ENCODE measurements around the gene OPN1MW3. TPM values are rescaled to one million over a fixed set of nuclear protein-coding genes. Genes with fewer than 3 reads are reported as not detected.
"Not testable (repeated sequence)": the region's sequence is repeated elsewhere in the genome, so short reads cannot be mapped to it uniquely, and the experiment has no call there.

OPN1MW3 gene
- not detected in 2 replicates for total RNA-seq

DNA sequence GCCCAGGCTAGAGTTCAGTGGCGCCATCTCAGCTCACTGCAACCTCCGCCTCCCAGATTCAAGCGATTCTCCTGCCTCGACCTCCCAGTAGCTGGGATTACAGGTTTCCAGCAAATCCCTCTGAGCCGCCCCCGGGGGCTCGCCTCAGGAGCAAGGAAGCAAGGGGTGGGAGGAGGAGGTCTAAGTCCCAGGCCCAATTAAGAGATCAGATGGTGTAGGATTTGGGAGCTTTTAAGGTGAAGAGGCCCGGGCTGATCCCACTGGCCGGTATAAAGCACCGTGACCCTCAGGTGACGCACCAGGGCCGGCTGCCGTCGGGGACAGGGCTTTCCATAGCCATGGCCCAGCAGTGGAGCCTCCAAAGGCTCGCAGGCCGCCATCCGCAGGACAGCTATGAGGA lies at the start of gene OPN1MW3:
Gene OPN1MW3 (plus strand): TSS at position 301 of the 400 bp plus-strand sequence. CDS start 38 bp downstream, at position 339.
- H3K27ac Mint-ChIP-seq; H3K4me1 Mint-ChIP-seq; ATAC-seq (ENCODE audit: low read depth); CTCF ChIA-PET; POLR2A ChIA-PET; H3K27me3 Mint-ChIP-seq; intact Hi-C loops (cut with micrococcal nuclease); H3K36me3 Mint-ChIP-seq (ENCODE audit: low read depth); H3K4me3 Mint-ChIP-seq; DNase-seq; H3K9me3 Mint-ChIP-seq: not testable (repeated sequence)

DNA sequence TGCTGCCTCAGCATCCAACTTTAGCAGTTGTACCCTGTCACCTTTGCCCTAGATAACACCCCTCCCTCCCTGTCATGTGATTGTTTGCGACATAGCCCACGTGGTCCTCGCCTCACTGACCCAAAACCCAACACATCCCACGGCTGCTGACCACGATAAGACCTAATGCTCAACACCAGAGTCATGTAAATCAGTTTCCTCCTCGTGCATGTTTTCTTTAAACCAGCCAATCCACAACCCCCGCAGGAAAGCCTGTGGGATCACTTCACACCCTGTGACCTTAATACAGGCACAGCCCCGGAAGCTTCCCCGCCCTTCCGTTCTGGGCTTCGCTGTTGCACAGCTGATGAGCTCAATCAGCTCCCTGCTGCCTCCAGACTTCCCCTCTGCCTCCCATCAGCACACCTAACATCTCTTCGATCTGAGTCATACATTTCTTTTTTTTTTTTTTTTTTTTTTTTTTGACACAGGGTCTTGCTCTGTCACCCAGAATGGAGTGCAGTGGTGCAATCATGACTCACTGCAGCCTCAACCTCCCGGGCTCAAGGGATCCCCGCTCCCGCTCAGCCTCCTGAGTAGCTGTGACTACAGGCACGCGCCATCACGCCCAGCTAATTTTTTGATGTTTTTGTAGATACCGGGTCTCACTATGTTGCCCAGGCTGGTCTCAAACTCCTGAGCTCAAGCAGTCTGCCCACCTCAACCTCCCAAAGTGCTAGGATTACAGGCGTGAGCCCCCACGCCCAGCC lies 47.5 kb upstream of the OPN1MW3 start:
- H3K9me3 Mint-ChIP-seq; H3K4me3 Mint-ChIP-seq; intact Hi-C loops (cut with micrococcal nuclease); H3K4me1 Mint-ChIP-seq; DNase-seq; H3K36me3 Mint-ChIP-seq (ENCODE audit: low read depth); H3K27me3 Mint-ChIP-seq; H3K27ac Mint-ChIP-seq; CTCF ChIA-PET: not testable (repeated sequence)
- ATAC-seq (ENCODE audit: low read depth), result peak; percentile 89
- POLR2A ChIA-PET, result interaction anchor here (0.6 kb wide), 1 partner anchor 170 kb away, joined by 4 read pairs; no protein-coding TSS in a partner anchor

DNA sequence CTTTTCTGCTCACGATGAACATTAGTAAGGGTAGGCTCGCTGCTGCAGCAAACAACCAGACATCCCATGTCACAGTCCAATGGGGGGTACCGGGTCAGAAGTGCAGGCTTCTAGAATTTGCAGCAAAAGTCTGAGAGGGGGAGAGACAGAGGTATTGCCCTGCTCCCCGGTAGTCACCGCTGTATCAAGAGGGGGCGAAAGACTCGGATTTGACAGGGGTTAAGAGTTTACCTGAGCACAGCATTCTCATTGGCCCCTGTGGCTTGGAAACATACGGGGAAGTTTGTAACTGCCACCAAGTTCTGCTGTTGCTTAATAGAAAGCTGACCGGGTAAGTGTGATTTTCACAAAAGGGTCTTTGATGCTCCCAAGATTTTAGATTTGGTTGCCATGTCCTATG lies 46.3 kb upstream of the OPN1MW3 start:
- H3K9me3 Mint-ChIP-seq; H3K27ac Mint-ChIP-seq; H3K4me3 Mint-ChIP-seq; intact Hi-C loops (cut with micrococcal nuclease); H3K36me3 Mint-ChIP-seq (ENCODE audit: low read depth); CTCF ChIA-PET; H3K4me1 Mint-ChIP-seq; H3K27me3 Mint-ChIP-seq; DNase-seq; POLR2A ChIA-PET; ATAC-seq (ENCODE audit: low read depth): not testable (repeated sequence)

DNA sequence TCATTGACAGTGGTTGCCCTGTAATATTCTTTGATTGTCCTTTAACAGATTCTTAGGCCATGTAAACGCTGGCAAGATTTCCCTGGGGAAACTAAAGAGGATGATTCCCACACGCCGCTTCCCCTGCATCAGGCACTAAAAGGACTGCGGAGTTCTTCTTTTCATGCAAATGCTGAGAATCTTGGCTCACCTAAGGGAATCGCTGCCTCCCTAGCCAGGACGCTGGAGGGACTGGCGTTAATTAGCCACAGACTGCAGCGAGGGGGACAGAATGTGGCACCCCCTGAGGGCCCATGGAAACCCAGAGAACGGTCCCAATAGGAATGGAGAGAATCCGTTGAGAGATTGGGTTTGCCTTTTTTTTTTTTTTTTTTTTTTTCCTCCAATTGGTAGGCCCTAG lies 45.9 kb upstream of the OPN1MW3 start:
- ATAC-seq (ENCODE audit: low read depth); POLR2A ChIA-PET; intact Hi-C loops (cut with micrococcal nuclease); H3K36me3 Mint-ChIP-seq (ENCODE audit: low read depth); H3K9me3 Mint-ChIP-seq; H3K27me3 Mint-ChIP-seq; H3K4me1 Mint-ChIP-seq; H3K4me3 Mint-ChIP-seq; DNase-seq; CTCF ChIA-PET; H3K27ac Mint-ChIP-seq: not testable (repeated sequence)

DNA sequence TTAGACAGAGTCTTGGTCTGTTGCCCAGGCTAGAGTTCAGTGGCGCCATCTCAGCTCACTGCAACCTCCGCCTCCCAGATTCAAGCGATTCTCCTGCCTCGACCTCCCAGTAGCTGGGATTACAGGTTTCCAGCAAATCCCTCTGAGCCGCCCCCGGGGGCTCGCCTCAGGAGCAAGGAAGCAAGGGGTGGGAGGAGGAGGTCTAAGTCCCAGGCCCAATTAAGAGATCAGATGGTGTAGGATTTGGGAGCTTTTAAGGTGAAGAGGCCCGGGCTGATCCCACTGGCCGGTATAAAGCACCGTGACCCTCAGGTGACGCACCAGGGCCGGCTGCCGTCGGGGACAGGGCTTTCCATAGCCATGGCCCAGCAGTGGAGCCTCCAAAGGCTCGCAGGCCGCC lies 37.9 kb upstream of the OPN1MW3 start, which contains the start of gene OPN1MW2:
Gene OPN1MW2 (plus strand): TSS at position 301 of the 400 bp plus-strand sequence. CDS start 60 bp downstream, at position 361.
- H3K27me3 Mint-ChIP-seq; H3K4me3 Mint-ChIP-seq; DNase-seq; CTCF ChIA-PET; H3K36me3 Mint-ChIP-seq (ENCODE audit: low read depth); intact Hi-C loops (cut with micrococcal nuclease); ATAC-seq (ENCODE audit: low read depth); H3K4me1 Mint-ChIP-seq; H3K9me3 Mint-ChIP-seq; POLR2A ChIA-PET; H3K27ac Mint-ChIP-seq: not testable (repeated sequence)

DNA sequence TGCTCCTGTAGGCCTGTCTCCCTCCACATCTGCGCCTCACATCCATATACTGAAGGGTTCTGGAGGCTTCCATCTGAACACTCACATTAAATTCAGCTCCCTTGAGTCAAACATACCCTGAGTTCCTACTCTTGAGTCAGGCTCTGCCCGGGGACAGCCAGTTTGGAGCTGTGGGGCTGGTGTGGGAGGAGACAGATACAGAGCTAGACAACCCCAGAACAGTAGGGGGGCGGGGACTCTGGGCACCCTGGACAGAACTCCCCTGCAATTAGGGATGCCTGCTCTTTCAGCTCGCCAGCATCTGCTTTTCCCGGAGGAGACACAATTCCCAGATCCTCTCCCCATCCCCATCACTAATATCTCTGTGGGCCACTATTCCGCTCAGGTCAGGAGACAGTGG lies 32.1 kb upstream of the OPN1MW3 start:
- H3K27ac Mint-ChIP-seq; intact Hi-C loops (cut with micrococcal nuclease): not testable (repeated sequence)

DNA sequence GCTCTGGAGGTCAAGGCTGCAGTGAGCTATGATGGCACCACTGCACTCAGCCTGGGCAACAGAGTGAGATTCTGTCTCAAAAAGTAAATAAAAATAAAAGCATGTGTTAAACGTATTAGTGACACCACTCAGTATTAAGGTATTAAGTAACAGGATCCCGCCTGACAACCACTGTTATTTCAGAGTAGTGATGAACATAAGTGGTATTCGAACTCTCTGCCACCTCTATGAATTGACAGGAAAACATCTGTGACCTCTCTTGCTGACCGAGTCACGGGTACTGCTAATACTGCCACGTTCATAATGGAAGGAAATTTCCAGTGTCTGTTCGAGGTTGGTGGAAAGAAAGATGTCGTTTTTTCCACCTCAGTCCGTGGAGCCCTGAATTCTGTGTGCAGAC lies 30.7 kb upstream of the OPN1MW3 start:
- H3K27me3 Mint-ChIP-seq; H3K27ac Mint-ChIP-seq; CTCF ChIA-PET; H3K4me1 Mint-ChIP-seq; ATAC-seq (ENCODE audit: low read depth); intact Hi-C loops (cut with micrococcal nuclease); H3K4me3 Mint-ChIP-seq; H3K36me3 Mint-ChIP-seq (ENCODE audit: low read depth); POLR2A ChIA-PET; DNase-seq; H3K9me3 Mint-ChIP-seq: not testable (repeated sequence)

More for the DNA sequence above, 32.1 kb upstream of the OPN1MW3 start:
- H3K36me3 Mint-ChIP-seq (ENCODE audit: low read depth); DNase-seq; H3K9me3 Mint-ChIP-seq; POLR2A ChIA-PET; H3K27me3 Mint-ChIP-seq; H3K4me3 Mint-ChIP-seq; ATAC-seq (ENCODE audit: low read depth); CTCF ChIA-PET; H3K4me1 Mint-ChIP-seq: not testable (repeated sequence)

DNA sequence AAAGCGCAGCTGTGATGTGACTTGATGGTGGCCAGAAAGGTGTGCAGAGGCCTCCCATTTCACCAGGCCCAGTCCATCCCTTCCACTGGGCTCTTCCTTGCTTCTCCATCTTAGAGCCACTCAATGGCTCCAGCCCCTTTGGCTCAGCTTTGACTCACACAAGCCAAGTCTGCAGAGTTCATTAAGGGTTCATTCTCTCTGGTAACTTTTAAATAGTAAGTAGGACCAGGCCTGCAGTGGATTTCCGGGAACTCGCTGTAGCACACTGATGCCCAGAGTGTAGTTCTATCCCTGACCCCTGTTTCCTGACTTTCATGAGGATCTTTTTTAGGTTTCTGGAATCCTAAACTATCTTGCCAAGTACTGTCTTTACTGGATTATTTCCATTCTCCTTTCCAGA lies 25.9 kb upstream of the OPN1MW3 start:
- H3K4me1 Mint-ChIP-seq; intact Hi-C loops (cut with micrococcal nuclease); H3K36me3 Mint-ChIP-seq (ENCODE audit: low read depth); CTCF ChIA-PET; ATAC-seq (ENCODE audit: low read depth); H3K9me3 Mint-ChIP-seq; DNase-seq; H3K4me3 Mint-ChIP-seq; H3K27me3 Mint-ChIP-seq; H3K27ac Mint-ChIP-seq; POLR2A ChIA-PET: not testable (repeated sequence)

DNA sequence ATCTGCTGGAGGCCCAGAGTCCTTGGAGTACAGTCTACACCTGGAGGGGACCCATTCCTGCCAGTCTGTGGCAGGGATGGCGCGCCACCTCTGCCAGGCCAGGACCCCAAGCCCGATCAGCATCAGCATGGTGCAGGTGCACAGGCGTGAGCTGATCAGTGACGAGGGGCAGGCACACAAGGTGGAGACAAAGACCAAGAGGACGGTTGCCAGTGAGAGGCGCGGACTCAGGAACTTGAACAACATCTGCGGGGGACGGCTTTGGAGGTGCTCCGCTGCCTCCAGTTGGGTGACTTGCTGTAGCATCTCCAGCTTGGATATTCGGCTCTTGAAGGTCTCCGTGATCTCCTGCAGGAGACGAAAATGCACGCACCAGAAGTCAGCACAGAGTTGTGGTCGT lies 23.8 kb upstream of the OPN1MW3 start:
- H3K27ac Mint-ChIP-seq; H3K4me3 Mint-ChIP-seq; ATAC-seq (ENCODE audit: low read depth); DNase-seq; H3K9me3 Mint-ChIP-seq; H3K4me1 Mint-ChIP-seq; CTCF ChIA-PET; intact Hi-C loops (cut with micrococcal nuclease); H3K27me3 Mint-ChIP-seq; POLR2A ChIA-PET; H3K36me3 Mint-ChIP-seq (ENCODE audit: low read depth): not testable (repeated sequence)

DNA sequence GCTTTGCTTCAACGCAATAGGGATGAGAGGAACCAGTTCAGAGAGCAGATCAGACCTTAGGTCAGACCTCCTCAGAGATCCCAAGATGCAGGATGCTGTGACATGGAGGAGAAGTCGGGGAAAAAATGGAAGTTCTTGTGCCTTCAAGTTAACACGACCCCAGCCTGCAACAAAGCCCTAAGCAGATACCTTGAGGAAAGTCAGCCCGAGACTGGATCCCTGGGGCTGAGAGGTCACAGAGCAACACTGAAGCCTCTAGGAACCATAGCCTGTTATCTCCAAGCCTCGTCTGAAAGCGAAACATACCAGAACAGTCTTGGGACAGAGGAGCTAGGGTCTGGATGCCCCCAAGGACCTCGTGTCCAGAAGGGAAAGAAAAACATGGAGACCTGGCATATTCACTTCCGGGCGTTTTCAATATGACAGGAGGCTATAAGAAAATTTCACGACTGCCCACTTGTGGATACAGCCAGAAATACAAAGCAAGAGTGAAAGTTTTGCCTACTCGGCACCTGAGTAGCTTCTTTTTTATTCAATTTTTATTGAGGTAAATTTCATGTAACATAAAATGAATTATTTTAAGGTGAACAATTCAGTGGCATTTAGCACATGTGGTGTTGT lies 18.3 kb upstream of the OPN1MW3 start:
- H3K36me3 Mint-ChIP-seq (ENCODE audit: low read depth); POLR2A ChIA-PET; DNase-seq; H3K4me1 Mint-ChIP-seq; ATAC-seq (ENCODE audit: low read depth); CTCF ChIA-PET; H3K4me3 Mint-ChIP-seq; H3K27me3 Mint-ChIP-seq; H3K9me3 Mint-ChIP-seq; H3K27ac Mint-ChIP-seq; intact Hi-C loops (cut with micrococcal nuclease): not testable (repeated sequence)

DNA sequence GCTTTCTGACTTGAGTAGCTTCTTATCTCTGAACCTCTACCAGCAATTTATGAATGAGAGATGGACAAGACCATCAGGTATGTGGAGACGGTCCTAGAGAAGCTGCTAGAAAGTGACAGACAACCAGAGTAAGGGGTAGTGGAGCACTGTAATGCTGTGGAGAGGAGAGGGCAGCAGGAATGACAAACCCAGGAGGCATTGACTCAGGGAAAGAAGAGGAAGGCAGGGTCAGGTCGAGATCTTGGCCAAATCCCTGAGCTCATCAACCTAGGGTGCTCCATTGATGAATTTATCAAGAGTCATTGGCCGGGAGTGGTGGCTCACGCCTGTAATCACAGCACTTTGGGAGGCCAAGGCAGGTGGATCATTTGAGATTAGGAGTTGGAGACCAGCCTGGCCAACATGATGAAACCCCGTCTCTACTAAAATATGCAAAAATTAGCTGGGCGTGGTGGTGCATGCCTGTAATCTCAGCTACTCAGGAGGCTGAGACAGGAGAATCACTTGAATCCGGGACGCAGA lies 17.3 kb upstream of the OPN1MW3 start:
- H3K4me1 Mint-ChIP-seq; H3K36me3 Mint-ChIP-seq (ENCODE audit: low read depth); H3K27me3 Mint-ChIP-seq; H3K9me3 Mint-ChIP-seq; POLR2A ChIA-PET; ATAC-seq (ENCODE audit: low read depth); H3K27ac Mint-ChIP-seq; CTCF ChIA-PET; H3K4me3 Mint-ChIP-seq; intact Hi-C loops (cut with micrococcal nuclease); DNase-seq: not testable (repeated sequence)

DNA sequence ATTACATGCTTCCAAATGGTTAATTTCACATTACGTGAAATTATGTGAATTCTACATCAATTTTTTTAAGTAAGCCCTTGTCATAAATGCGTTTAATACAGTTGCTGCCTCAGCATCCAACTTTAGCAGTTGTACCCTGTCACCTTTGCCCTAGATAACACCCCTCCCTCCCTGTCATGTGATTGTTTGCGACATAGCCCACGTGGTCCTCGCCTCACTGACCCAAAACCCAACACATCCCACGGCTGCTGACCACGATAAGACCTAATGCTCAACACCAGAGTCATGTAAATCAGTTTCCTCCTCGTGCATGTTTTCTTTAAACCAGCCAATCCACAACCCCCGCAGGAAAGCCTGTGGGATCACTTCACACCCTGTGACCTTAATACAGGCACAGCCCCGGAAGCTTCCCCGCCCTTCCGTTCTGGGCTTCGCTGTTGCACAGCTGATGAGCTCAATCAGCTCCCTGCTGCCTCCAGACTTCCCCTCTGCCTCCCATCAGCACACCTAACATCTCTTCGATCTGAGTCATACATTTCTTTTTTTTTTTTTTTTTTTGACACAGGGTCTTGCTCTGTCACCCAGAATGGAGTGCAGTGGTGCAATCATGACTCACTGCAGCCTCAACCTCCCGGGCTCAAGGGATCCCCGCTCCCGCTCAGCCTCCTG lies 9.9 kb upstream of the OPN1MW3 start:
- H3K27ac Mint-ChIP-seq; H3K36me3 Mint-ChIP-seq (ENCODE audit: low read depth); POLR2A ChIA-PET; H3K9me3 Mint-ChIP-seq; CTCF ChIA-PET; H3K4me1 Mint-ChIP-seq; H3K4me3 Mint-ChIP-seq; H3K27me3 Mint-ChIP-seq; intact Hi-C loops (cut with micrococcal nuclease); DNase-seq: not testable (repeated sequence)
- ATAC-seq (ENCODE audit: low read depth), result peak; percentile 93
